Activated naive CD4-positive, alpha-beta T cell treated with anti-CD3 and anti-CD28 coated beads, Interleukin-2, amount 50 U/mL, for 24 hours (primary cell): ENCODE results near the gene BCAS3.

Experiments
- H3K27ac Mint-ChIP-seq: one replicate; pipeline ENCODE4 v1.8.0; 2021; ENCODE audit warnings: mild to moderate bottlenecking, mixed read lengths
- H3K27me3 Mint-ChIP-seq: one replicate; pipeline ENCODE4 v1.8.0; 2021; ENCODE audit warnings: mixed read lengths
- H3K36me3 Mint-ChIP-seq: one replicate; pipeline ENCODE4 v1.8.0; 2021; ENCODE audit warnings: mixed read lengths
- H3K4me1 Mint-ChIP-seq: one replicate; pipeline ENCODE4 v1.8.0; 2021; ENCODE audit warnings: mixed read lengths
- H3K4me3 Mint-ChIP-seq: one replicate; pipeline ENCODE4 v1.8.0; 2021; ENCODE audit warnings: mild to moderate bottlenecking, mixed read lengths
- H3K9me3 Mint-ChIP-seq: one replicate; pipeline ENCODE4 v1.8.0; 2021; ENCODE audit warnings: mixed read lengths

Gene BCAS3

GRCh38 chr17:61325382-61326073 lies 647.9 kb downstream of the BCAS3 start:
- Mint-ChIP-seq H3K4me1 (no peaks in the 10 kb centered on the region), H3K9me3 (no peaks in the 10 kb centered on the region), H3K27me3 (no peaks in the 10 kb centered on the region), H3K36me3 (peaks cover 2% of the 10 kb centered on the region), H3K27ac (no peak overlapping the region), H3K4me3 (no peak overlapping the region)

GRCh38 chr17:61326330-61326729 lies 648.7 kb downstream of the BCAS3 start:
- Mint-ChIP-seq H3K27ac (no peak overlapping the region), H3K4me1 (no peaks in the 10 kb centered on the region), H3K4me3 (no peak overlapping the region), H3K9me3 (no peaks in the 10 kb centered on the region), H3K27me3 (no peaks in the 10 kb centered on the region), H3K36me3 (peaks cover 2% of the 10 kb centered on the region)

- Mint-ChIP-seq H3K4me3 (no peak overlapping the region), H3K4me1 (no peaks in the 10 kb centered on the region), H3K27ac (no peak overlapping the region), H3K9me3 (no peaks in the 10 kb centered on the region), H3K36me3 (no peaks in the 10 kb centered on the region), H3K27me3 (no peaks in the 10 kb centered on the region)
Measured at GRCh38 chr17:61328351-61328750, 650.7 kb downstream of the BCAS3 start.

GRCh38 chr17:61330174-61331150 lies 652.8 kb downstream of the BCAS3 start:
- no peaks in the 10 kb centered on the region for H3K4me1 Mint-ChIP-seq
- H3K4me3 Mint-ChIP-seq: no peak overlapping the region
- H3K27ac Mint-ChIP-seq: no peak overlapping the region
- H3K36me3 Mint-ChIP-seq: no peaks in the 10 kb centered on the region
- no peaks in the 10 kb centered on the region for H3K27me3 Mint-ChIP-seq
- no peaks in the 10 kb centered on the region for H3K9me3 Mint-ChIP-seq

GRCh38 chr17:61331178-61331577 lies 653.5 kb downstream of the BCAS3 start:
- no peaks in the 10 kb centered on the region for H3K27me3 Mint-ChIP-seq
- no peaks in the 10 kb centered on the region for H3K9me3 Mint-ChIP-seq
- no peaks in the 10 kb centered on the region for H3K36me3 Mint-ChIP-seq
- no peaks in the 10 kb centered on the region for H3K4me1 Mint-ChIP-seq
- H3K27ac Mint-ChIP-seq: no peak overlapping the region
- H3K4me3 Mint-ChIP-seq: no peak overlapping the region

- Mint-ChIP-seq H3K9me3 (no peaks in the 10 kb centered on the region), H3K36me3 (no peaks in the 10 kb centered on the region), H3K27me3 (no peaks in the 10 kb centered on the region), H3K27ac (no peak overlapping the region), H3K4me1 (no peaks in the 10 kb centered on the region), H3K4me3 (no peak overlapping the region)
Measured at GRCh38 chr17:61331886-61332285, 654.2 kb downstream of the BCAS3 start.

GRCh38 chr17:61333136-61333535 lies 655.5 kb downstream of the BCAS3 start:
- H3K27me3 Mint-ChIP-seq: no peaks in the 10 kb centered on the region
- H3K9me3 Mint-ChIP-seq: no peaks in the 10 kb centered on the region
- no peaks in the 10 kb centered on the region for H3K36me3 Mint-ChIP-seq
- H3K27ac Mint-ChIP-seq: no peak overlapping the region
- no peak overlapping the region for H3K4me3 Mint-ChIP-seq
- H3K4me1 Mint-ChIP-seq: no peaks in the 10 kb centered on the region

GRCh38 chr17:61334673-61335072 lies 657.0 kb downstream of the BCAS3 start:
- no peaks in the 10 kb centered on the region for H3K9me3 Mint-ChIP-seq

GRCh38 chr17:61335105-61335844 lies 657.6 kb downstream of the BCAS3 start:
- Mint-ChIP-seq H3K27ac (no peak overlapping the region), H3K4me1 (no peaks in the 10 kb centered on the region), H3K27me3 (no peaks in the 10 kb centered on the region), H3K36me3 (no peaks in the 10 kb centered on the region), H3K9me3 (no peaks in the 10 kb centered on the region), H3K4me3 (no peak overlapping the region)

More at GRCh38 chr17:61334673-61335072, 657.0 kb downstream of the BCAS3 start:
- H3K27me3 Mint-ChIP-seq: no peaks in the 10 kb centered on the region
- no peak overlapping the region for H3K27ac Mint-ChIP-seq
- no peaks in the 10 kb centered on the region for H3K4me1 Mint-ChIP-seq
- no peaks in the 10 kb centered on the region for H3K36me3 Mint-ChIP-seq
- H3K4me3 Mint-ChIP-seq: no peak overlapping the region

GRCh38 chr17:61335845-61336655 lies 658.4 kb downstream of the BCAS3 start:
- no peak overlapping the region for H3K4me3 Mint-ChIP-seq
- H3K27ac Mint-ChIP-seq: no peak overlapping the region
- no peaks in the 10 kb centered on the region for H3K9me3 Mint-ChIP-seq
- no peaks in the 10 kb centered on the region for H3K36me3 Mint-ChIP-seq
- no peaks in the 10 kb centered on the region for H3K27me3 Mint-ChIP-seq
- H3K4me1 Mint-ChIP-seq: no peaks in the 10 kb centered on the region

GRCh38 chr17:61337290-61337689 lies 659.6 kb downstream of the BCAS3 start:
- H3K36me3 Mint-ChIP-seq: no peaks in the 10 kb centered on the region
- no peak overlapping the region for H3K4me3 Mint-ChIP-seq

GRCh38 chr17:61338000-61338798 lies 660.5 kb downstream of the BCAS3 start:
- H3K4me1 Mint-ChIP-seq: no peaks in the 10 kb centered on the region
- no peak overlapping the region for H3K4me3 Mint-ChIP-seq
- no peak overlapping the region for H3K27ac Mint-ChIP-seq
- H3K27me3 Mint-ChIP-seq: no peaks in the 10 kb centered on the region
- H3K9me3 Mint-ChIP-seq: no peaks in the 10 kb centered on the region
- no peaks in the 10 kb centered on the region for H3K36me3 Mint-ChIP-seq

More at GRCh38 chr17:61337290-61337689, 659.6 kb downstream of the BCAS3 start:
- no peaks in the 10 kb centered on the region for H3K4me1 Mint-ChIP-seq
- H3K9me3 Mint-ChIP-seq: no peaks in the 10 kb centered on the region
- no peaks in the 10 kb centered on the region for H3K27me3 Mint-ChIP-seq
- no peak overlapping the region for H3K27ac Mint-ChIP-seq

- H3K4me3 Mint-ChIP-seq: no peak overlapping the region
- no peaks in the 10 kb centered on the region for H3K9me3 Mint-ChIP-seq
Measured at GRCh38 chr17:61338874-61339478, 661.3 kb downstream of the BCAS3 start.

More at GRCh38 chr17:61338874-61339478, 661.3 kb downstream of the BCAS3 start:
- Mint-ChIP-seq H3K27ac (no peak overlapping the region), H3K4me1 (no peaks in the 10 kb centered on the region), H3K36me3 (no peaks in the 10 kb centered on the region), H3K27me3 (no peaks in the 10 kb centered on the region)
